Activated naive CD8-positive, alpha-beta T cell treated with anti-CD3 and anti-CD28 coated beads for 36 hours (primary cell): Measurements from ENCODE around the gene RBM43. TPM values are rescaled to one million over a fixed set of nuclear protein-coding genes. Genes with fewer than 3 reads are reported as not detected.

Source experiments
- DNase-seq: peaks from one replicate; pipeline ENCODE4 v3.0.0; 2021
- H3K27ac Mint-ChIP-seq: one replicate; pipeline ENCODE4 v1.8.0; 2022; ENCODE audit warnings: mild to moderate bottlenecking, moderate library complexity, mixed read lengths
- H3K27me3 Mint-ChIP-seq: one replicate; pipeline ENCODE4 v1.8.0; 2022; ENCODE audit warnings: mild to moderate bottlenecking, mixed read lengths
- H3K36me3 Mint-ChIP-seq: one replicate; pipeline ENCODE4 v1.8.0; 2021; ENCODE audit warnings: mild to moderate bottlenecking, mixed read lengths
- H3K4me1 Mint-ChIP-seq: one replicate; pipeline ENCODE4 v1.8.0; 2021; ENCODE audit warnings: mixed read lengths
- H3K4me3 Mint-ChIP-seq: one replicate; pipeline ENCODE4 v1.8.0; 2022; ENCODE audit warnings: mild to moderate bottlenecking, moderate library complexity, mixed read lengths
- H3K9me3 Mint-ChIP-seq: one replicate; pipeline ENCODE4 v1.8.0; 2022; ENCODE audit warnings: mixed read lengths
- total RNA-seq, 2 experiments: library from RNA; stranded (reverse); gene quantifications; one replicate each; pipeline ENCODE4 v1.2.3, GENCODE V29; 2021

Gene RBM43
- total RNA-seq, 2 experiments from 2014 or later = 4.2 to 4.8 TPM

DNA sequence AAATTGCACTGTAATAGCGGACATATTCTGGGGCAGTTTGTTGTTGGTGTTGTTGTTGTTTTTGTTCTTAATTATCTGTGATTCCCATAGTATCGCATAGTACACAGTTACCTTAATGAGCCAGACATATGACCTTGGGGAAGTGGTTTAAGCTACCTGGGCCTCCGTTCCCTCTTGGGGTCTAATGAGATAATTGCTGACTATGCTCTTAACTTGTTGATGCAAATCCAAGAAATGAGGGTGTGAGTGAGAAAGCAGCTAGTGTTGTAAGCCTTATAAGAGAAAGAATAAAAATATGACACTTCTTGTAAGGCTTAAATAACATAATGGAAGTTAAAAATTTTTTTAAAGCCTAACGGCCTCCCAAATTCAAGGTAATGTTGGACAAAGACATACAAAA, 20.7 kb upstream of the RBM43 start:
- Mint-ChIP-seq H3K27ac (no peak overlapping the region), H3K9me3 (no peaks in the 10 kb centered on the region), H3K36me3 (peaks cover 34% of the 10 kb centered on the region), H3K27me3 (no peaks in the 10 kb centered on the region), H3K4me1 (peaks cover 23% of the 10 kb centered on the region), H3K4me3 (no peak overlapping the region)
- DNase-seq = no peak

DNA sequence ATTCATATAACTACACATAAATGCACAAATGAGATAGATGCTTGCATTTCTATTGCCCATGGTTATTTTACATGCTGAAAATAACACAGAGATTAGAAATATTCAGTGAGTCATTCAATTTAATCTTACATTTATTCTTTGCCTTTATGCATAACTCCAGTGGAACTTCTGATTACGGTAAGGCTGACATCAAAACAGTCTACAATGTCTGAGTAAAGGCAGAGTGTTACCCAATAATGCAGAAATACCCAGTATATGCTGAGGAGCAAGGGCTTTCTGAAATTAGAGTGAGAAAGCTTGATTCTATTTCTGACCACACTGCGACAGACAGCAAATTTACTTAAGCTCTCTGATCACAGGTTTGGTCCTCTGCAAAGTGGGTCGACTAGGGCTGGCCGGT, 18.6 kb upstream of the RBM43 start:
- no peaks in the 10 kb centered on the region for H3K27me3 Mint-ChIP-seq
- H3K9me3 Mint-ChIP-seq = no peaks in the 10 kb centered on the region
- H3K4me3 Mint-ChIP-seq = no peak overlapping the region
- H3K36me3 Mint-ChIP-seq = peaks cover 26% of the 10 kb centered on the region
- no peak for DNase-seq
- H3K4me1 Mint-ChIP-seq = peaks cover 6% of the 10 kb centered on the region
- H3K27ac Mint-ChIP-seq = no peak overlapping the region

DNA sequence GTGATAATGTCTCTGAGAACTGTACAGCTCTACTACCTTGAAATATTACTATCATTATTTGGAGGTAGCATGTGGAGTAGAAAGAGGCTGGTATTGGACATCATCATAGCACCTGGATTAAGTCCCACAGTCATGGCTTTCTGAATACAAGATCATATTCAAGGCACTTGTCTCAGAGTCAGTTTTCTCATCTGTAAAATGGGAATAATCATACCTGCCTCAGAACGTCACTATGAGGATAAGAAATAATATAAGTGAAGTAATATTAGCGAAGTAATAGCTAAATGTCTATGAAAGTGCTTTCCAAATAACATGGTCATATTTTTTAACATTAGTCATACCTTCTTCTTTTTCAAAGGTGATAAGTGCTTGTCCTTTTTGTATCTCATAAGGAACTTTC, 16.8 kb upstream of the RBM43 start:
- Mint-ChIP-seq H3K27me3 (no peaks in the 10 kb centered on the region), H3K4me3 (no peak overlapping the region), H3K36me3 (peaks cover 30% of the 10 kb centered on the region), H3K9me3 (no peaks in the 10 kb centered on the region), H3K4me1 (no peaks in the 10 kb centered on the region), H3K27ac (no peak overlapping the region)
- no peak for DNase-seq

DNA sequence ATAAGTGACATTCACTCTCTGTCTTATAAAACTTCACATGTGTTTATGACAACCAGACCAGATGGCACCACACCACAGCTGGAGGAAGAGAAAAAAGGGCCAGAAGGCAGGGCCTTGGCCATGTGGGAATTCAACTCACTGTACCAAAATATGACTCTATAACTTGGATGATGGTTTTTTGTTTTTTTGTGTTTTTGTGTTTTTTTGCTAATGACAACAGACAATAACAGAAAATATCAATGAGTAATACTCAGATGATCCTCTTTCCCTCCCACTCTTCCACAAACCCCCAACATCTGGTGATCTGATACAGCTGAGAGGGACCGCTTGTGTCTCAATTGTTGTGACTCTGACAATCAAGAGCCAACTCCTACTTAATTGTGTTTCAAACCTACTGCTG, 15.4 kb upstream of the RBM43 start:
- Mint-ChIP-seq H3K4me1 (no peaks in the 10 kb centered on the region), H3K9me3 (no peaks in the 10 kb centered on the region), H3K27ac (no peak overlapping the region), H3K4me3 (no peak overlapping the region), H3K27me3 (no peaks in the 10 kb centered on the region), H3K36me3 (peaks cover 34% of the 10 kb centered on the region)
- DNase-seq = no peak

DNA sequence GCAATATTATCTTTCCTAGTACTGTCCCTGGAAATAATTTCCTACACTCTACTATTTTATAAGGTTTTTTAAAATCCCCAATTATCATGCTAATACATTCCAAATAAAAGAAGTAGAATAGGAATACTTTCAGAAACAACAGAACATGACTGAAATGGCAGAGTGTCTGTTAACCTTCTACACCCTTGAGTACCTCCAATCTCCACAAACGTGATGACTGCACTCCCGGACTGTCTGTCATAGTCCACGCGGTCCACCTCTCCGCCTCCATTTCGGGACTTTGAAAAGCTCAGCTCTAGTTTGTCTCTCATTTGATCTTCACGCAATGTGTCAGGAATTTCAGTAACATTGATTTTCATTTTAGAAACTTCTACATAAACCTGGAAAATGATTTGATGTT, 13.6 kb upstream of the RBM43 start:
- Mint-ChIP-seq H3K27ac (no peak overlapping the region), H3K36me3 (peaks cover 36% of the 10 kb centered on the region)
- DNase-seq = no peak

DNA sequence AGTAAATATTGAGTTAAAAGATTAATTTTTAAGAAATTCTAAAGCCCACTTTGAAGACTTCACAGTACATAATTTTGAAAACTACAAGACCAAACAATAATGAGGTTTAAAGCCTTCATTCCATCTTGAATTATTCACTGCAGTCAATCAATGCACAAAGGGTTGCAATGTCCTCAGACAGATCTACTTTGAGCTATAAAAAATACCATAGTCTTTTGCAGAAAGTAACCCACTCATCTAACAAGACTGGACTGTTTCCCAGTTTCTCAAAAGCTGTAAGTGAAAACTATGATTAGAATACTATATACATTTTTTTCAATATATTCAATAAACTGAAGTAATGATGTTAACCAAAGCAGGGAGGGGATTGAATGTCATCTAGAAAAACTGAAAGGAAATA, 10.2 kb upstream of the RBM43 start:
- no peaks in the 10 kb centered on the region for H3K27me3 Mint-ChIP-seq
- peaks cover 5% of the 10 kb centered on the region for H3K9me3 Mint-ChIP-seq
- no peak overlapping the region for H3K27ac Mint-ChIP-seq
- no peaks in the 10 kb centered on the region for H3K4me1 Mint-ChIP-seq
- H3K4me3 Mint-ChIP-seq = no peak overlapping the region
- DNase-seq = no peak
- H3K36me3 Mint-ChIP-seq = peaks cover 42% of the 10 kb centered on the region

More for the DNA sequence above, 13.6 kb upstream of the RBM43 start:
- Mint-ChIP-seq H3K27me3 (no peaks in the 10 kb centered on the region), H3K4me3 (no peak overlapping the region), H3K4me1 (no peaks in the 10 kb centered on the region), H3K9me3 (no peaks in the 10 kb centered on the region)

DNA sequence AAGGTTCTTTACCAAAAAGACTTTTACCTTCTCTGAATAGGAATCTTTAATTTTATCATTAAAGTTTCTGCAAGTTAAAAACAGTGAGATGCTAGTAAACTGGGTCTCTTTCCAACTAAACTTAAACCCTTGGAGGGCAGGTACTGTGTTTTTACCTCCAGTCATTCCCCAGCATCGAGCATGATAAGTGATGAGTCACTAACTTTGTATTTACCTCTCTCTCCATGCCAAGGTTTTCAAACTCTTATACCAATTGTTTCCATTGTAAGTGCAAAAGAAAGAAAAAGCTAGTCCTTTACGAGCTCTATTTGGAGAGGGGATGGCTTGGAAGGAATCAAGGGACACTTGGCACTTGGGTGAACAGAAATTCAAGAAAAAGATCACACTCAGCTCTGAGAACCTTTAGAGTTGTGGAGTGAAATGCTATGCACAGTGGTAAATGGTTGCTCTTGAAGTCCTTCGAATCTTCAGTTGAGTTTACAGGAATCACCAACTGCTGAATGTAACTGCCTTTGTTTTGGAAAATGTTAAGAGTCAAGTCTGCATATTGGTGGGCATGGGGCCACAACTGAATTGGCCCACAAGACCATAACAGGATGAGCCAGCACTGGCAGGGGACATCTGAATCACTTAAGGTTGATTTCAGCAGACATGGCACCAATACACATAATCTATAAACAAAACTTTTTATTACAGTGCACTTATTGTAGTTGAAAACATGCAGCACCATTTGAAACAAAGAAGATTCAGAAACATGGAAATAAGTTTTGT, 8.3 kb upstream of the RBM43 start:
- Mint-ChIP-seq H3K9me3 (peaks cover 5% of the 10 kb centered on the region), H3K27ac (peak overlapping the region; percentile 38), H3K4me1 (no peaks in the 10 kb centered on the region), H3K27me3 (no peaks in the 10 kb centered on the region), H3K36me3 (peaks cover 37% of the 10 kb centered on the region), H3K4me3 (no peak overlapping the region)
- no peak for DNase-seq

DNA sequence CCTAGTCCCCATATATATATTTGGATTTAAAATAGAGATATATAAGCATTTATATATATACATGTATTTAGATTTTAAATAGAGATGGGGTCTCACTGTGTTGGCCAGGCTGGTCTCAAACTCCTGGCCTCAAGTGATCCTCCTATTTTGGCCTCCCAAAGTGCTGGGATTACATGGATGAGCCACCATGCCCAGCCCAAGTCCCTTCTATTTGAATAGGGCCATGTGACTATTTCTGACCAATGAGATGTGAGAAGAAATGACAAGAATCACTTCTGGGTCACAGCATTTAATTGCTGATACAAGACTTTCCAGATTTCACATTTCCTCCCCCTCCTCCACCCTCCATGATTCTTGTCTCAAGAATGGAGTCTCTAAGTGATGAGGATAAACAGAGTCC, 6.4 kb upstream of the RBM43 start:
- no peak overlapping the region for H3K27ac Mint-ChIP-seq
- H3K36me3 Mint-ChIP-seq = peaks cover 28% of the 10 kb centered on the region
- H3K9me3 Mint-ChIP-seq = peaks cover 5% of the 10 kb centered on the region
- no peaks in the 10 kb centered on the region for H3K4me1 Mint-ChIP-seq
- DNase-seq = no peak
- H3K4me3 Mint-ChIP-seq = no peak overlapping the region
- H3K27me3 Mint-ChIP-seq = no peaks in the 10 kb centered on the region

DNA sequence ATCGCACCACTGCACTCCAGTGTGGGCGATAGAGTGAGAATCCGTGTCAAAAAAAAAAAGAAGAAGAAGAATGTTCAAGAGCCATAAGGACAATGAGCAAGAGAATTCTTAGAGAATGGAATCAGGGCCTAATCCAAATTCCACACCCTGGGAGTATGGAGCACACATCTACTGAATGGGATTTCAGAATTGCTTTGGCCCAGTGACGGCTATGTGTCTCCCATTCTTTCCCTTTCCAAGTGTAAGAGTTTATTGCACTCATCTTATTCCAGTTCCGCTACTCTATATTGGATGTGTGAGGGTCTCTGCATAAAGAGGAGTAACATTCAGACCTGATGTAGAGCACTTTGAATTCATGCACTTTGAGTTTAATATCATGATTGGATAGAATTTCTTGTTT, 5.9 kb upstream of the RBM43 start:
- Mint-ChIP-seq H3K4me3 (no peak overlapping the region), H3K27me3 (no peaks in the 10 kb centered on the region)

DNA sequence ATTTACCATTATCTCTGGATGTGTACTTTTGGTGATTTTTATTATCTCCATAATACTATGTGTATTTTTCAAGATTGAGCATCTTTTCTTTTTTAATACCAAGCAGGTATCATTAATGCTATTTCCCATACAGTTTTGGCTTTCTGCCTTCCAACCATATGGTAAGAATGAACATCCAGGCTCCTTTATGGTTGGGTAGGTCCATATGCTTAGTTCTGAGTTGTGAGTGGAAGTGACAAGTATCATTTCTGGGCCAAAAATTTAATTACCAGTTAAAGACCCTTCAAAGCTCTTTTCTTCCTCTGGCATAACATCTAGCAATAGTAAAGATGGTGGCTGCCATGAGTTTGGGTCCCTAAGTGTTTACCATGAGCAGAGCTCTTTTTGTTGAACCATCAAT, 4.3 kb upstream of the RBM43 start:
- Mint-ChIP-seq H3K9me3 (peaks cover 5% of the 10 kb centered on the region), H3K36me3 (peaks cover 17% of the 10 kb centered on the region), H3K4me3 (no peak overlapping the region), H3K4me1 (peaks cover 10% of the 10 kb centered on the region), H3K27me3 (no peaks in the 10 kb centered on the region), H3K27ac (no peak overlapping the region)
- no peak for DNase-seq

More for the DNA sequence above, 5.9 kb upstream of the RBM43 start:
- Mint-ChIP-seq H3K36me3 (peaks cover 24% of the 10 kb centered on the region), H3K4me1 (peaks cover under 1% of the 10 kb centered on the region), H3K27ac (no peak overlapping the region), H3K9me3 (peaks cover 5% of the 10 kb centered on the region)
- DNase-seq = no peak

DNA sequence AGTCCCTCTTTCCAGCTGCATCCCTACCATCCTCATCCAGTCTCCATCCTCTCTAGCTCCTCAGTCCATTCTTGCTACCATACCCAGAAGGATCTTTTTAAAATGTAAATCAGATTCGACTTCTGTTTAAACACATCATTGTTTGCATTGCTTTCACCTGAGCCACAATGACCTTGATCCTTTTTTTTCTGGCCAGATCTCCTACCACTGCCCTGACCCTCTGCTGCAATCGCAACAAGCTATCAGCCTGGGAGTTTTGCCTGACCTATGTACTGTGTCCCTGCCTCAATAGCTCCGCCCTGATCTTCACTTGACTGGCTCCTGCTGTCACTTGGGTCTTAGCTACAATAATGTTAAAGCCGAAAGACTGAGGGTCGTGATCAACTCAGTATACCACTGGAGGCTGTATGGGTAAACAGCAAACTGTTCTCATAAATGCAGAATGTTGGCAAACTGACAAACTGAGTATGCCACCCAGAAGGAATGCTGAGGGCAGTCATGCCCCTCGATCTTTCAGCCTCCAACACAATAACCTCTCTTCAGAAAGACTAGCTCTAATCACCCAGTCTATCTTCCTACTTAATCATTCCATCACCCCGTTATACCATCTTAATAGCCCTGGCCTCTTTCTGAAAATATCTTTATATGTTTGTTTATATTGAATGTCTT, 2.6 kb upstream of the RBM43 start:
- no peak overlapping the region for H3K27ac Mint-ChIP-seq
- no peak overlapping the region for H3K4me3 Mint-ChIP-seq
- H3K27me3 Mint-ChIP-seq = no peaks in the 10 kb centered on the region
- H3K4me1 Mint-ChIP-seq = peaks cover 21% of the 10 kb centered on the region
- H3K9me3 Mint-ChIP-seq = peaks cover 5% of the 10 kb centered on the region
- peaks cover 11% of the 10 kb centered on the region for H3K36me3 Mint-ChIP-seq
- DNase-seq = no peak

DNA sequence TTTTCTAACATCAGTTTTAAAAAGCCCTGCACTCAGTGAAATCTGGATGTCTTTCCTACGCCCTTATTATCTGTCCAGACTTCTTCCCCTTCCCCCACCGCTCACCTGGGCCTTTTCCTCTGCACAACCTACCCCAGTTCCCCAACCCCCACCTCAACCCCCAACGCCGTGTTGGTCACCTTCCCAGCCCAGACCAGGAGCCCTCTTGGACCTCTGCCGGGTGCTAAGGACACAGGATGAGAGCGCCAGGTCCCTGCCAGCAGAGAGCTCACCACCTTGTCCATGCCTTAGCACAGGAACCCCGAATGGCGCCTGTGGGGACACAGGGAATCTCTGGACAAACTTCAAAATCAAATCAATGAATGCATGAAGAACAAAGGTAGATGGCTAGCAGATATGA, 966 bp upstream of the RBM43 start:
- Mint-ChIP-seq H3K36me3 (peaks cover 4% of the 10 kb centered on the region), H3K4me3 (no peak overlapping the region), H3K9me3 (peaks cover 2% of the 10 kb centered on the region), H3K4me1 (peaks cover 21% of the 10 kb centered on the region), H3K27me3 (no peaks in the 10 kb centered on the region), H3K27ac (no peak overlapping the region)
- no peak for DNase-seq

DNA sequence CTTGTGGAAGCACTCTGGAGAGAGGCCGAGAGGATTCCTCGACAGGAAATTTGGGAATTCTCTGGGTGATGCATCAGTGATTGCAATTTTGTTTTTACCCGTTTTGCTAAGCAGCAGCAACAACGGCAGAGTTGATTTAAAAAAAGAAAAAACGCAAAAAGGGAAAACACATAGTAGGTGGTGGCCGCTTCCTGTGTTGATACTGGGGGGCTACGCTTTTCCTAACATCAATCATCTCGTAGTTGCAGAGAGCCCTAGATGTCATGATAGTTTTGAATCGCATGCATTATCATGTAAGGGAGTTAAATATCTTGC, 271 bp upstream of the RBM43 start:
- peaks cover 21% of the 10 kb centered on the region for H3K4me1 Mint-ChIP-seq
- H3K4me3 Mint-ChIP-seq = peak overlapping the region; percentile 92
- peaks cover 4% of the 10 kb centered on the region for H3K36me3 Mint-ChIP-seq
- no peaks in the 10 kb centered on the region for H3K9me3 Mint-ChIP-seq
- H3K27ac Mint-ChIP-seq = peak overlapping the region; percentile 94
- DNase-seq = no peak
- no peaks in the 10 kb centered on the region for H3K27me3 Mint-ChIP-seq

DNA sequence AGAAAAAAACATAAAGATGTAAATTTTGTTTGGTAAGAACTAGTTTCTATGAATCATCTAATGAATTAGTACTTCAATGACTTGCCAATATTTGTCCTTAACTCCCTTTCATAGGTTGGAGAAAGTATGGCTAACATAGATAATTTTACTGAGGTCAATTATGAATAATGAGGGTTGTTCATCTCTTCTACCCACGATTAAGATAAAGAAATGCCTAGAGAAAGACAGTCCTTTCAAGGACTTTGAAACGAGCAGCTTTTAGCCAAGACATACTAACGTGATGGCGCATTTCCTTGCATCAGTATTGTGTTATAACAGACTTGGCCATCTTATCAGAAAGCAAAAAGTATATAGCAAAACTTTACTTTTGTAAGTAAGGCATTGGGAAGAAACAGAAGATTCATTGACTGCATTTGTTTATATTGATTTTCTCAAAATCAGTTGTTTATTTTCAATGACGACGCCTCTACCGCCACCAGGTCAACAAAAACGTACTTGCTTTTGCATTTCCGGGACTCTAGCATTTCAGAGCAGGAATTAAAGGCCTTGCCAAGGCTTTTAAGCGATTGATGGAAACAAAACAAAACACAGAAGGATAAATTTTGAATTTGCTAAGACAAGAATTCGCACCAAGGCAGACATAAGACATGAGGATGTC, 961 bp downstream of the RBM43 start:
- no peaks in the 10 kb centered on the region for H3K9me3 Mint-ChIP-seq
- peaks cover 21% of the 10 kb centered on the region for H3K4me1 Mint-ChIP-seq
- peak overlapping the region; percentile 97 for H3K27ac Mint-ChIP-seq
- H3K4me3 Mint-ChIP-seq = peak overlapping the region; percentile 92
- DNase-seq = no peak
- H3K36me3 Mint-ChIP-seq = peaks cover 4% of the 10 kb centered on the region
- H3K27me3 Mint-ChIP-seq = no peaks in the 10 kb centered on the region

DNA sequence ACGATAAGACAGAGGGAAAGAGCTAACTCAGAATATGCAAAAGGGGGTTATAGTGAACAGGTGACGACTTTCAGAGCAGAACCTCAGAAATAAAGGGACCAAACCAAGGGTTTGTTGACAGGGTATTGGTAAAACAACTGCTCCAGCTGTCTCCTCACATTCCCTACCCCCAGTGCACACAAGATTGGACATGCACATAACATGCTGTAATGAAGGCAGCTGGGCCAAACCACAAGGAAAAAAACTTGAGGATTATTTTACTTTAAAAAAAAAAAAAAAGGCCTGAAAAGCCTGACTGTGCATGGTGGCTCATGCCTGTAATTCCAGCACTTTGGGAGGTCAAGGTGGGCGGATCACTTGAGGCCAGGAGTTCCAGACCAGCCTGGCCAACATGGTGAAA, 3.5 kb downstream of the RBM43 start:
- H3K9me3 Mint-ChIP-seq = no peaks in the 10 kb centered on the region
- H3K4me3 Mint-ChIP-seq = no peak overlapping the region
- peaks cover 21% of the 10 kb centered on the region for H3K4me1 Mint-ChIP-seq
- H3K36me3 Mint-ChIP-seq = peaks cover 7% of the 10 kb centered on the region
- H3K27me3 Mint-ChIP-seq = no peaks in the 10 kb centered on the region
- no peak for DNase-seq
- no peak overlapping the region for H3K27ac Mint-ChIP-seq

DNA sequence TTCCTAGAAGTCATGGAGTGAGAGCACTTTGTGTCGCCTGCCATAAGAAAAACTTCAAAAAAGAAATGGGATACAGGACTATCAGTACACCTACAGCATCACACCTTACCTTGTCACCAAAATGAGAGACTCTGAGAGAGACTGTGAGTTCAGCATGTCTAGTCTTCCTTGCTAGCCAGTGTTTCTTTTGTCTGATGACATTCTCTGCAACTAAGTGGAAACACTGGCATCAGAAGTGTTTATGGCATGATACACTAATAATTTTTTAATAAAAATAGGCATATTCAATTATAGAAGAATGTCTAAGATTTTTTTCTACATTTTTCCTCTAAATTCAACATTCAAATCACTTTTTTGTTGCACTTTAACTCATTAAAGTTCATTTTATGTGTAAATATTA, 9.0 kb downstream of the RBM43 start:
- Mint-ChIP-seq H3K4me3 (no peak overlapping the region), H3K36me3 (peaks cover 44% of the 10 kb centered on the region), H3K27me3 (no peaks in the 10 kb centered on the region), H3K27ac (no peak overlapping the region), H3K4me1 (no peaks in the 10 kb centered on the region), H3K9me3 (peaks cover 10% of the 10 kb centered on the region)
- DNase-seq = no peak
